Measurements from ENCODE around the gene NRSN2.
"Not testable (repeated sequence)": the region's sequence is repeated elsewhere in the genome, so short reads cannot be mapped to it uniquely, and the experiment has no call there.

NRSN2 gene

GRCh38 chr20:354298-354977 lies 7.5 kb downstream of the NRSN2 start:
- DNase-seq (ENCODE audit: low spot score), result peak; percentile 91

DNA sequence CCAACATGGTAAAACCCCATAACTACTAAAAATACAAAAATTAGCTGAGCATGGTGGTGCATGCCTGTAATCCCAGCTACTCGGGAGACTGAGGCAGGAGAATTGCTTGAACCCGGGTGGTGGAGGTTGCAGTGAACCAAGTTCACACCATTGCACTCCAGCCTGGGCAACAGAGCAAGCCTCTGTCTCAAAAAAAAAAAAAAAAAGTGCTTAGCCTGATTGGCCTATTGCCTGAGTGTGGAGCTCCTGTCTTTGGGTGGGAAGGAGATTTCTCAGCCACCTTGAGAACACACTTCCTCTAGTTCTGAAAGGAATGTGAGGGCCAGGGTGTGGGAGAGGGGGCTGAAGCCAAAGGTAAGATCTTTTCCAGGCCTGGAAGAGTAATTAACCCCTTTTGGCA lies 9.2 kb downstream of the NRSN2 start:
- DNase-seq (ENCODE audit: low spot score), result not testable (repeated sequence)

DNA sequence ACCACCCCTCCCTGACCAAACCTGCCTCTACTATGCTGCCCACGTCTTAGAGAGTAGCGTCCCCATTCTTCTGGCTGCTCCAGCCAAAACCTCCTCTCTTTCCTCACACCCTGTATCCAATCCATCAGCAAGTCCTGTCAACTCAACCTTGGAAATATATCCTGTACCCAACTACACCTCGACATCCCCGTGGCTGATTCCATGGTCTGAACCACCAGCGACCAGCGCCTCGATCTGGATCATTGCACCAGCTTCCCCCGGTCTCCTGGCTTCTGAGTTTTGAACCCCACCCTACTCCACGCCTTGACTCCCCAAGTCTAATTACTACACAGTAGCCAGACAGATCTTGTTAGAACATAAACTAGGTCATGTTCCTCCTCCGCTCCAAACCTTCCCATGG lies 9.8 kb downstream of the NRSN2 start:
- no peak for DNase-seq (ENCODE audit: low spot score)

DNA sequence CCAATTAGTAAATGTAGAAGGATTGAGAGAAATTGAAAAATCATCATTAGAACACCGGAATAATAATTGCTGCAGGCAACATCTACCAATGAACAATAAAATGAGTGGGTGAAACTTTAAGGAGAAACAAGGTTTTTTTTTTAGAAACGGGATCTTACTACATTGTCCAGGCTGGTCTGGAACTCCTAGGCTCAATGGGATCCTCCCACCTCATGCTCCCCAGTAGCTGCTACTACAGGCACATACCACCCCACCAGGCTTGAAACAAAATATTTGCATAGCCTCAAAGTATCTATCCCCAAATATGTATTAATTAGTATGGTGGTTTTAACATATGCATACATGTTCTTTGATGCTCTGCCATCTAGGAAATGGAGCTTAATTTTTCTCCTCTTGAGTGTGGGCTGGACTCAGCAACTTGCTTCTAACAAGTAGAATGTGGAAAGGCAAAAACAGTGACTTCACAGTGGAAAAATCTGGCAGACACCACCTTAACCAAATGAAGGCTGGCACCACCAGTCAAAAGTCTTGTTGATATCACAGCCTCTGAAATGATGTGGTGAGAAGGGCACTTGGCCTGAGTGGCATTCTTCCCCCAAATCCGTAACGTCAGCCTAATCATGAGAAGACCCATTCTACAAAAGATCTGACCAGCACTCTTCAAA lies 12.1 kb downstream of the NRSN2 start:
- peak; percentile 40 for DNase-seq (ENCODE audit: low spot score)

DNA sequence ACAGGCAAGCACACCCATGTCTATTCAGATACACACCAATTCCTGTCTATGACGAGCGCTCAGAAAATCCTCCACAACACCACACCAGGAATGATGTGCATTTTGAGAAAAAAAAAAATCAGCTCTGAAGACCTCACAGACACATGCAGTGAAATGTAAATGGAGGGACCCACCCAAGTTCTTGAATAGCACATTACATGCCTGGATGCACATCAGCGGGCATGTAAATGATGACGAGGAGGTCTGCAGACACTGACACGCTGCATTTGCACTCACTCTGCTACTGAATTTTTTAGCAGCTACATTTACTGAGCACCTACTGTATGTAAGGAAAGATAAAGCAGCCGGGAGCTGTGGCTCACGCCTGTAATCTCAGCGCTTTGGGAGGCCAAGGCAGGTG lies 14.7 kb downstream of the NRSN2 start:
- no peak for DNase-seq (ENCODE audit: low spot score)

GRCh38 chr20:362271-363254 lies 15.7 kb downstream of the NRSN2 start:
- DNase-seq (ENCODE audit: low spot score), result peak; percentile 53

- DNase-seq (ENCODE audit: low spot score), result no peak
These were observed 16.6 kb downstream of the NRSN2 start for GRCh38 chr20:363319-364078.

DNA sequence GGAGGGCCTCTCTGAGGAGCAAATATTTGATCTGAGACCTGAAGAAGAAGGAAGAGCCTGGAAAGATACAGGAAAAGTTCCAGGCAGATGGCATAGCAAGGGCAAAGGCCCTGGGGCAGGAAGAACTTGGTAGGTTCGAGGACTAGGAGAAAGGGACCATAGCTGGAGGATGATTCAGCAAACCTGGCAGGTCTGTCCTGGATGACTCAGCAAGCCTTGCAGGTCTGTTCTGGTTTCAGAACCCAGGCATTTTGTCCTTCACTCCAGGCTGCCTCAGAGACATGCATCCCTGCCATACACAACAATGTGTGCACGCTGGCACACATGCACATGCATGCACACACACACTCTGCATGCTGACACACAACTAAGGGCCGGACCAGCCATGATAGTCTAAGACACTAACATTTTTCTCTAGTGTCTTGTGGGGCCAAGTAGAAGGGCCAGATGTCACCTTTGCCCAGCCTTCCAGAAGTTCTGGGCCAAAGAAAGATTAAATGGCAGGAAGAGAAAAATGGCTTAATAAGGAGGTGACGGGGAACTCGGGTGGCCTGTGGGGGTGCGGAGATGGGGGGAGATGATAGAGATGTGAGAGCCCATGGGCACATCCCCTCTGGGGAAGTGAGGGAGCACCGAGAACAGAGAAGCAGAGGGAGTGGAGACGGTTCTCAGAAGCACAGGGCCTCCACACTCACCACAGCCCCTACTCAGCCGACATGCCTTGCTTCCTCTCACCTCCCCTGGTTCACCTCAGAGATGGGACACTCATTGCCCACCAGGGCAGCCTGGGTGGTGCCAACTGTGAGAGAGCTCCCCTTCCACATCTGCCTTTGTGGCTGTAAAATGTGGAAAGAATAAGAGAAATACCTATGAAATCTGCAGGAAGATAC lies 18.2 kb downstream of the NRSN2 start:
- DNase-seq (ENCODE audit: low spot score), result no peak

- DNase-seq (ENCODE audit: low spot score), result no peak
These were observed 19.3 kb downstream of the NRSN2 start for GRCh38 chr20:366041-366718.

GRCh38 chr20:366719-367485 lies 20.0 kb downstream of the NRSN2 start:
- no peak for DNase-seq (ENCODE audit: low spot score)

DNA sequence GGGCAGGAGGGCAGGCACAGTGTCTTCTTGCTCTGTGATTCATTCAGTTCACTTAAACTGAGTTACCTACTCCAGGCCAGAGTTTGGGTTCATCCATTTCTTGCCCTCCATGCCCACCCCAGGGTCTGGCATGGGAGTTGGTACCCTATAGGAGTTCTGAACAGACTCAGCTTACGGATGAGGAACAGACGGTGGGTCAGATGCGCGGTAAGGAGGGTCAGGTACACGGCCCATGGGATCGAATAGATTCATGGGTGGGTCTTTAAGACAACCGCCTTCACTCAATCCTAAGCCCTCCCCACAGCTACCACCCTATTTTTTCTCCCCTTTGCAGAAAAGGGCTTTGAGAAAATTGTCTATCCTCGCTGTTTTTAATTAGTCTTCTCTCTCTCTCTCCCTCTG lies 20.6 kb downstream of the NRSN2 start:
- no peak for DNase-seq (ENCODE audit: low spot score)

- DNase-seq (ENCODE audit: low spot score), result no peak
These were observed 22.0 kb downstream of the NRSN2 start for GRCh38 chr20:368915-369314.

- no peak for DNase-seq (ENCODE audit: low spot score)
These were observed 23.3 kb downstream of the NRSN2 start for GRCh38 chr20:370151-370600.

- no peak for DNase-seq (ENCODE audit: low spot score)
These were observed 24.3 kb downstream of the NRSN2 start for GRCh38 chr20:370977-371754.

DNA sequence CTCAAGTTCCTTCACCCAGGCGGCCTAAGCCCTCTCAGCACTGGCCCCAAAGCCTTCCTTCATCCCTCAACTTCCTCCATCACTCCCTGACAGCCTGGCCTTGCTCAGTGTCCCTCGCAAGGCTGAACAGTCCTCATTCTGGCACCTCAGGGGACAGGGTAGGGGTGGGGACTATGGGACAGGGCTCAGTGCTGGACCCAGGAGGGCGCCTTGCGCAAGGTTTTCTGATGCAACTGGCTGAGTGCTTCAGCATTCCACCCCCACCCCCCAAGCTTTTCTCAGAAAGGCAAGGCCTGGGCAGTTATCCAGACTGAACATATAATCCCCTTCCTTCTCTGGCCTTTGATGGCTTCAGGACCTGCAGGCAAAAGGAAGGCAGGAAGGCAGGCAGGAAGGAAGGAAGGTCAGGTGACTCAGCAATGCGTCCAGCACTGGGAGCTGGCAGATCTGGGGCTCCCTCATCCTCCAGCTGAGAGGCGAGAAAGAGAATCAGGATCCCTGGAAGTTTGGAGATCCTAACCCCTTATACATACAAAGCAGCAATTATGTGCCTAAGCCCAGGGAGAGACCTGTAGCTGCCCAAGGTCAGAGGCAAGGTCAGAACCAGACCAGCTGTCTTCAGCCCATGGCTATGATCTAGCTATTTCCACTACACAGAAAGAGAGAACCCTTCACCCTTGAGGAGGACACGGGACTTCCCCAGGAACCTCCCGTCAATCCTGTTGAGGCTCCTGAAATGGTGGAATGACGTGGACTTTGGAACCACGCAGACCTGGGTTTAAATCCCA lies 25.0 kb downstream of the NRSN2 start:
- DNase-seq (ENCODE audit: low spot score), result peak; percentile 73

- DNase-seq (ENCODE audit: low spot score), result not testable (repeated sequence)
These were observed 25.7 kb downstream of the NRSN2 start for GRCh38 chr20:372543-373082.

GRCh38 chr20:373171-373890 lies 26.4 kb downstream of the NRSN2 start:
- peak; percentile 69 for DNase-seq (ENCODE audit: low spot score)
